Dedifferentiated amniotic fluid mesenchymal stem cell (primary cell): ENCODE results near the gene CRYBG3.
"Not testable (repeated sequence)": the region's sequence is repeated elsewhere in the genome, so short reads cannot be mapped to it uniquely, and the experiment has no call there.

Experiments used
- DNase-seq: peaks from one replicate; pipeline ENCODE4 v3.0.0-alpha.2; 2016; ENCODE audit errors: extremely low spot score

Gene CRYBG3

DNA sequence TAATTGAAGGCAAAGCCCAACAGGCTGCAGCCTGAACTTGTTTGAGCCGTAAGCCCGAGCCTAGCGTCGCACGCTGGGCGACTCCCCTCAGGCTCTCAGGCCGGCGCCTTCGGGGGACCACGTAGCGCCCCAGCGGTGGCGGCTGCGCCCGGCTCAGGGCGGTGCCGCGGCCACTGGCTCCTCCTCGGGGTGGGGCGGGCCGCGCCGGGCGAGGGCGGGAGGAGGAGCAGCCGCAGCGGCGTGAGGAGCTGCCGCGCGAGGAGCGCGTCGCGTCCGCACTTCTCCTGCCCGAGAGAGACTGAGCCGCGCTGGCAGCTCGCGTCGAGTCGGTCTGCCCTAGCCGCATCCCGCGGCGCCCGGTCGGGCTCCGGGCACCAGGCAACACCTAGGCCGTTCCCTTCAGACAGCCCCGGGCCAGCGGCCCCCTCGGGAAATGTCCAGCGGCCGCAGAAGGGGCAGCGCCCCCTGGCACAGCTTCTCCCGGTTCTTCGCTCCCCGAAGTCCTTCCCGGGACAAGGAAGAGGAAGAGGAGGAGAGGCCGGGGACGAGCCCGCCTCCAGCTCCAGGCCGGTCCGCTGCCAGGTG lies at the start of gene CRYBG3:
TSS of gene CRYBG3 (plus strand) at position 238 of the 585 bp plus-strand sequence. CDS start at position 434, 196 bp downstream.
- peak; percentile 68 for DNase-seq

GRCh38 chr3:97772926-97773325 lies 48.9 kb upstream of the CRYBG3 start:
- DNase-seq = no peak

DNA sequence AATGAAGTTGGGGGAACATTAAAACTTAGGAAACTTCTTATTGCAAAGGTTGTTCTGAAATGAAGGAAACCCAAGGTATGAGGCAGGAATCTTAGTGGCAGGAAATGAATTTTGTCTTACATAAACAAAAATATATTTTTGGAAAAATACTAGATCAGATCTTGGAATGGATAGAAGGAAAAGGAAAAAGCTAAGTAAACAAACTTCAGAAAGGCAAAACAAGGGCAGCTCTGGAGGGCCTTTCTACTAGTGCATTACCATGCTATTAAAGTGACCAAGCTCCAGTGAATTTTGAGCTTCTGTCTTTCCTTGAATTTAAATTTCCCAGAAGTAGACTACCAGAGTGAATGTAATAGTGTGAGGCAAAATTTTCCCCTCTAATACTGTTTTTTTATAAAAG lies 43.7 kb upstream of the CRYBG3 start:
- no peak for DNase-seq

DNA sequence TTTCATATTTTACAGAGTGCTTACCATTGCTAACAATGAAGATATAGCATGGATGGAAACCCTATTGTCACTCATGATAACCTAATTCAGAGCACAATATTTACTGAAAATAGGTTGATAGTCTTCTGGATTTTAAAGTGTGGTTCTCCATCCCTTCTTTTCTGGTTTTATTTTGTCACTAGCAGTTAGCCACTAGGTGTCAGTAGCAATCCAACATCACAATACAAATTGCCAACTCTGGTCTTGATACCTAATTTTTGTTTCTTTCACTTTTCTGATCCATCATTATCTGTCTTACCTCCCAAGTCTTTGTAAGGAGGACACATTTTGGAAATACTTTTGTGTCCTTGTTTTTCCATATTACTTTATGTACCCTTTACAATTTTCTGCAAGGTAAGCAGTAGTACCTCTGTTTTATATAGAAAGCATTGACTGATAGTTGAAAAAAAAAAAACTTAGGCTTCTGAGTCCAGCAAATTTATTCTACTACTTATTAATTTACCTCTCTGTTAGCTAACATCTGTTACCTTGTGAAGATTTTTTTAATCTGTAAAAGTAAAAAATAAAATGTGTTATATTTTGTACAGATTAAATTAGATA lies 28.3 kb upstream of the CRYBG3 start:
- DNase-seq = peak; percentile 68

- no peak for DNase-seq
Measured at GRCh38 chr3:97795951-97796350, 25.9 kb upstream of the CRYBG3 start.

GRCh38 chr3:97804471-97804870 lies 17.3 kb upstream of the CRYBG3 start:
- DNase-seq = no peak

GRCh38 chr3:97810779-97811390 lies 10.9 kb upstream of the CRYBG3 start:
- no peak for DNase-seq

- no peak for DNase-seq
Measured at GRCh38 chr3:97815149-97815917, 6.5 kb upstream of the CRYBG3 start.

GRCh38 chr3:97816811-97817210 lies 5.0 kb upstream of the CRYBG3 start:
- no peak for DNase-seq

DNA sequence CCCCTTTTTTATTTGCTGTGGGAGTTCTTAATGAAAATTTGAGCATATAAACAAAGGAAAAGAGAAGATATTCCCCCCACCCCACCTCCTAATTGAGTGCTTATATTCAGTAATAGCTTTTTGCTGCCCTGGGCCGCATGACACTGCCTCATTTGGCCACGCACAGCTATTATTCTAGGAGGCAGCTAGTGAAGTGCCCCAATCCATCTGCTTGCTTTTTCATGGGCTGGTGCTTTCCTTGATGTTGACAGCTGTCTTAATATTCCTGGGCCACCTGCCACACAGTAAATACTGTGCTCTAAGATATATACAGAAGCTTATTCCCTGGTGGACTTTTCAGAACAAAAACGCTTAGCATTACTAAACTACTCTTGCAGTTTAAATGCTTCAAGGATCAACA lies 3.8 kb upstream of the CRYBG3 start:
- no peak for DNase-seq

- DNase-seq = no peak
Measured at GRCh38 chr3:97820780-97821179, 1.0 kb upstream of the CRYBG3 start.

GRCh38 chr3:97821287-97821773 lies 481 bp upstream of the CRYBG3 start:
- DNase-seq = peak; percentile 56

DNA sequence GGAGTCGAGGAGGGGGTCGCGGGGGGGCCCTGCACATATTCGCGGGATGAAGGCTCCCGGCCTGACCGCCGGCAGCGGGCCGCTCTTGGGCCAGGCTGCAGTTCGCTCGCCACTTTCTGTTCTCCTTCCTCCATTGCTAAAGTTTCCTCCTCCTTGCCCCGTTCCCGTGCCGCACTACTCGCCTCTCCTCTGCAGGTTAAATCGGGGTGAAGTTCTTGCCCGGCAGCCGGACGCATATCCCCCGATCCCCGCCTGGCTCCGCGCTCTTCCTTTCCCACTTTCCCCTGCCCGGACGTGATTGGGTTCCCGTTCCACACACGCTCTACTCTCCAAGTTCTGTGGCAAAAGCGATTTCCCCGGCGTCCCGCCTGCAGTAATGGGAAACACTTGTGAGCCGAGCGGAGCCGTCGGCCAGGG lies 556 bp downstream of the CRYBG3 start:
- DNase-seq = peak; percentile 65

- DNase-seq = no peak
Measured at GRCh38 chr3:97823046-97824004, 1.5 kb downstream of the CRYBG3 start.

GRCh38 chr3:97825101-97825500 lies 3.3 kb downstream of the CRYBG3 start:
- no peak for DNase-seq

GRCh38 chr3:97827741-97828471 lies 6.1 kb downstream of the CRYBG3 start:
- DNase-seq = no peak

GRCh38 chr3:97829198-97829597 lies 7.4 kb downstream of the CRYBG3 start:
- no peak for DNase-seq

DNA sequence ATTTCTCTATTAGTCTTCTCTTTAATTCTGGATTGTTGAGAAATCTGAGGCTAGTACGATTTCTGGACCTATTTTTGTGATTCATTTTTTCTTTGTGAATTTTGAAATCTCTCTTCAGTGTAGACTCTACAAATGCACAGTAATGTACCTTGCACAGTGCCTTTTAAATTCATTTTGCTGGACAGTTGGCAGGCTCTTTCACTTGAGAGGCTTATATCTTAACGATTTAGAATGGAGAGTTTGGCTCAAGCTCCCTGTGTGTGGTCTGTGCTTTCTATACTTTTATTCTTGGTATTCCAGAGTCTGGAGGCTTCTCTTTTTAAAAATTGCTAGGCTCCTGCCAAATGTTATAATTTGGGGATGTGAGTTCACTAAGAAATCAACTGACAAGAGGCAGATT lies 8.8 kb downstream of the CRYBG3 start:
- no peak for DNase-seq

DNA sequence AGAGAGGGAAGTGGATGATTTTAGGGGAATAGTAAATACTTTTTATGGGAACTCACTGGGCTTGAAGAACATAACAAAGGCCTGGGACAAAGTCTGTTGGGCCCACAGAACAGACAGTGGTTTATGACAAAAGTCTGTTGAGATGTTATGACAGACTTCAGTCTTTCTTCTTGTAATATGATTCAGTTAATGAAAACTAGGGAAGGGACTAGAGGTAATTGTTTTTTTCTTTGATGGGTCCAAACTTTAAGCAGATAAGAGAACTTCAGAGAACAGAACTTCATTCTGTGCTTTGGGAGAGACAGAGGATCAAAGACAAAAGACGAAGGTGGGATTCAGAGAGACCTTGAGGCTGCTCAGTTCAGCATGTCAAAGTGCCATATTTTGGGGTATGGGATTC lies 9.3 kb downstream of the CRYBG3 start:
- no peak for DNase-seq

DNA sequence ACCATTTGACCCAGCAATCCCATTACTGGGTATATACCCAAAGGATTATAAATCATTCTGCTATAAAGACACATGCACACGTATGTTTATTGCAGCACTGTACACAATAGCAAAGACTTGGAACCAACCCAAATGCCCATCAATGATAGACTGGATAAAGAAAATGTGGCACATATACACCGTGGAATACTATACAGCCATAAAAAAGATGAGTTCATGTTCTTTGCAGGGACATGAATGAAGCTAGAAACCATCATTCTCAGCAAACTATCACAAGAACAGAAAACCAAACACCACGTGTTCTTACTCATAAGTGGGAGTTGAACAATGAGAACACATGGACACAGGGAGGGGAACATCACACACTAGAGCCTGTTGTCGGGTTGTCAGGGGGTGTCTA lies 11.4 kb downstream of the CRYBG3 start:
- not testable (repeated sequence) for DNase-seq

DNA sequence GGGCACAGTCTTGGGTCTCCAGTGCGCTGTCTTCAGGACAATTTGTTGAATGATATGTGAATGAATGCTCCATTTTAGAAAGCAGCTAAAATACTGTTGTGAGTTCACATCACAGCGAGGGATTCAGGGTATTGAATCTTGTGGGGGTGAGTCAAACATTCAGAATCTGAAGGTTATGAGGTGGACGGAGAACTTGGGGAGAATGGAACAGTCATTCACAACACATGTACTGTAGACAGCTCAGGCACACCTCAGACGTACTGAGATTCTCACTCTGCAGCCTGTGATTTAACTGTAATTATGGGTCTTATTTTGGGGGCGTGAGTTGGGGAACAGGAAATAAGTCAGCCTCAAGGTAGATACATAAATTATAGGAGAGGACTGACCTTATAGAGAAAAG lies 13.9 kb downstream of the CRYBG3 start:
- DNase-seq = no peak
